Small intestine (tissue), 7 donors: ENCODE measurements around the gene JTB. TPM values are rescaled to one million over a fixed set of nuclear protein-coding genes. Genes with fewer than 3 reads are reported as not detected.
"Not testable (repeated sequence)": the region's sequence is repeated elsewhere in the genome, so short reads cannot be mapped to it uniquely, and the experiment has no call there.

ENCODE experiments used
- DNase-seq, 2 donors: peaks; one replicate each; pipeline versions ENCODE4 v3.0.0 to v3.0.0-alpha.2; 2013
- FAIRE-seq: peaks from 2 replicates; lab custom pipeline; 2012; peaks lifted over from hg19 to GRCh38; lab: Jason Lieb, UNC
- H3K27ac ChIP-seq, 3 donors: one replicate each; pipeline ENCODE4 v1.5.1; 2013; ENCODE audit warnings: low read length in 2 of 3, mild to moderate bottlenecking in 2 of 3, control low read depth in 1 of 3, inconsistent platforms in 1 of 3, low read depth in 1 of 3, moderate library complexity in 1 of 3
- H3K27me3 ChIP-seq, 3 donors: one replicate each; pipeline ENCODE4 v1.6.1; 2013; ENCODE audit warnings: low read length in 3 of 3, inconsistent platforms in 1 of 3; ENCODE audit not compliant: control insufficient read depth in 3 of 3, insufficient read depth in 3 of 3
- H3K36me3 ChIP-seq, 3 donors: one replicate each; pipeline ENCODE4 v1.6.1; 2013; ENCODE audit warnings: low read length in 3 of 3, inconsistent platforms in 1 of 3, low read depth in 1 of 3, mild to moderate bottlenecking in 1 of 3, moderate library complexity in 1 of 3; ENCODE audit not compliant: control insufficient read depth in 3 of 3, insufficient read depth in 2 of 3
- H3K4me1 ChIP-seq, 3 donors: one replicate each; pipeline ENCODE4 v1.6.1; 2013; ENCODE audit warnings: low read length in 2 of 3, inconsistent platforms in 1 of 3, low read depth in 1 of 3, mild to moderate bottlenecking in 1 of 3, moderate library complexity in 1 of 3; ENCODE audit not compliant: control insufficient read depth in 3 of 3, insufficient read depth in 2 of 3
- H3K4me3 ChIP-seq, 3 donors: one replicate each; pipeline ENCODE4 v1.5.1; 2013; ENCODE audit warnings: low read length in 3 of 3, control low read depth in 1 of 3, inconsistent platforms in 1 of 3, low read depth in 1 of 3, mild to moderate bottlenecking in 1 of 3, moderate library complexity in 1 of 3
- H3K9me3 ChIP-seq, 2 donors: one replicate each; pipeline ENCODE4 v1.6.1; 2013; ENCODE audit warnings: low read depth in 1 of 2, low read length in 1 of 2; ENCODE audit not compliant: control insufficient read depth in 2 of 2, insufficient read depth in 1 of 2
- WGBS, 3 donors: extraction: QIAGEN DNeasy Blood & Tissue Kit; methylation state at CpG; one replicate each; pipeline ENCODE4 v1.1.7; 2013; 5-methylcytosine and 5-hydroxymethylcytosine counted together
- polyA plus RNA-seq, 4 donors: library from polyadenylated mRNA; stranded (reverse) in 3 of 4; unstranded in 1 of 4; fragments of 200-250 nt in 3 of 4; fragments of 120-200 nt in 1 of 4; gene quantifications; one replicate each; pipeline versions ENCODE4 v1.2.1 to v1.2.3, GENCODE V29; 2013
- donor health status: healthy with polysubstance abuse.
- donor health status: control.
- donor health status: control.
- donor health status: Bipolar disorder and iron deficiency.
- donor health status: healthy.

Gene JTB
- polyA plus RNA-seq, 4 donors, result 139 to 307 (median 237) TPM

DNA sequence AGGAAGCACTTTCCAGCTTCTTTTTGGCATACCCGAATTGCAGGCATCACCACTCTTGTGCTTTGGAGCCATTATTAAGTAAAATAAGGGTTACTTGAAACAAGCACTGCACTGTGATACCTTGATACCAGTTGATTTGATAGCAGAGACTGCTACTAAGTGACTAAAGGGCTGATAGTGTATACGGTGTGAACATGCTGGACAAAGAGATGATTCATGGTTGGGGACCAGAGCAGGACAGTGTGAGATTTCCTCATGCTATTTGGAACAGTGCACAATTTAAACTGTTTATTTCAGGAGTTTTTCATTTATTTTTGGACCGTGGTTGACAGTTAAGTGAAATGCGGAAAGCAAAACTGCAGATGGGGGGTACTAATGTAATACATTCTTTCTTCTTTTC lies 22.9 kb upstream of the JTB start:
- H3K9me3 ChIP-seq, result no peaks in the 10 kb centered on the region
- peaks cover 0 to 2% (median 1%) of the 10 kb centered on the region in 3 donors for H3K36me3 ChIP-seq
- H3K4me3 ChIP-seq, result no peak overlapping the region
- FAIRE-seq (no peak), DNase-seq (no peak)
- no peaks in the 10 kb centered on the region for H3K27me3 ChIP-seq
- 77 to 81% (median 80%) methylated on average over 4 of the region's 4 CpGs for WGBS, 3 donors
- no peak overlapping the region for H3K27ac ChIP-seq
- no peaks in the 10 kb centered on the region for H3K4me1 ChIP-seq

DNA sequence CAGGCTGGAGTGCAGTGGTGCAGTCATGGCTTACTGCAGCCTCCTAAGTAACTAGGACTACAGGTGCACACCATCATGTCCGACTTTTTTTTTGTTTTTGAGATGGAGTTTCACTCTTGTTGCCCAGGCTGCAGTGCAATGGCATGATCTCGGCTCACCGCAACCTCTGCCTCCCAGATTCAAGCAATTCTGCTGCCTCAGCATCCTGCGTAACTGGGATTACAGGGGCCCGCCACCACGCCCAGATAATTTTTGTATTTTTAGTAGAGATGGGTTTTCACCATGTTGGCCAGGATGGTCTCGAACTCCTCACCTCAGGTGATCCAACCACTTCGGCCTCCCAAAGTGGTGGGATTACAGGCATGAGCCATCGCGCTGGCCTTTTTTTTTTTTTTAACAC lies 19.4 kb upstream of the JTB start:
- Histone ChIP-seq H3K36me3 (peaks cover 0 to 33% (median 11%) of the 10 kb centered on the region in 3 donors), H3K4me1 (peaks cover 0 to 11% (median 4%) of the 10 kb centered on the region in 3 donors)
- H3K27me3 ChIP-seq, H3K9me3 ChIP-seq, H3K27ac ChIP-seq, FAIRE-seq, DNase-seq, H3K4me3 ChIP-seq: not testable (repeated sequence)
- WGBS, 3 donors, result 94 to 96% (median 94%) methylated on average over 10 of the region's 10 CpGs

DNA sequence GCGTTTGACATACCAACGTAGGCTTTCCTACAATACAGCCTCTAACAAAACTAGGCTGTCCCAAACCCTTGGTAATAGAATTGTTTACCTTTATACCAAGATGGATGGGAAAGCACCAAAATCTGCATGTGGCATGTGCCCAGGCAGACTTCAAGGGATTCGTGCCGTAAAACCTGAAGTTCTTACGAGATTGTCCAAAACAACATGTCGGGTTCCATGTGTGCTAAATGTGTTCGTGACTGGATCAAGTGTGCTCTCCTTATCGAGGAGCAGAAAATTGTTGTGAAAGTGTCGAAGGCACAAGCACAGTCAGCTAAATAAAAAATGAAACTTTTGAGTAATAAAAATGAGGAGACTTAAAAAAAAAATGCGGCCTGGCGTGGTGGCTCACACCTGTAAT lies 18.2 kb upstream of the JTB start:
- Histone ChIP-seq H3K4me3 (no peak overlapping the region), H3K9me3 (no peaks in the 10 kb centered on the region), H3K4me1 (peaks cover 0 to 14% (median 4%) of the 10 kb centered on the region in 3 donors), H3K36me3 (peaks cover 0 to 33% (median 11%) of the 10 kb centered on the region in 3 donors), H3K27me3 (no peaks in the 10 kb centered on the region), H3K27ac (no peak overlapping the region)
- DNase-seq (no peak), FAIRE-seq (no peak)
- 93 to 98% (median 96%) methylated on average over 11 of the region's 11 CpGs for WGBS, 3 donors

DNA sequence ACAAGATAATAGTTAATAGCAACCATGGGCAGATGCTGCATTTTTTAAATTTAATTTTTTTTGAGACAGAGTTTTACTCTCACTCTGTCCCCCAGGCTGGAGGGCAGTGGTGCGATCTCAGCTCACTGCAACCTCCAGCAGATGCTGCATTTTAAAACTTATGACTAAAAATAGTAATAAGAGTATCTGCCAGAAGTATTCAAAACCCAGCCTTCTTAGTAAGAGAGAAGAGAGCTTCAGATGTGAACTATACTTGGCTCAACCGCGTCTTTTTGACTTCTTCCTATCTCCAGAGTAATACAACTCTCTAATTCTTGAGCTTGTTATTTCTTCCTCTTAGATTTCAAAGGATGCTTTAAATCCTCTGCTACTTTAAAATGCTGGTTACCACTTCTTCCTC lies 17.7 kb upstream of the JTB start:
- no peaks in the 10 kb centered on the region for H3K9me3 ChIP-seq
- FAIRE-seq (no peak), DNase-seq (no peak)
- H3K27me3 ChIP-seq, result no peaks in the 10 kb centered on the region
- H3K36me3 ChIP-seq, result peaks cover 0 to 33% (median 11%) of the 10 kb centered on the region in 3 donors
- H3K4me1 ChIP-seq, result peaks cover 0 to 14% (median 4%) of the 10 kb centered on the region in 3 donors
- no peak overlapping the region for H3K4me3 ChIP-seq
- no peak overlapping the region for H3K27ac ChIP-seq
- 86 to 98% (median 92%) methylated on average over 3 of the region's 3 CpGs for WGBS, 3 donors

DNA sequence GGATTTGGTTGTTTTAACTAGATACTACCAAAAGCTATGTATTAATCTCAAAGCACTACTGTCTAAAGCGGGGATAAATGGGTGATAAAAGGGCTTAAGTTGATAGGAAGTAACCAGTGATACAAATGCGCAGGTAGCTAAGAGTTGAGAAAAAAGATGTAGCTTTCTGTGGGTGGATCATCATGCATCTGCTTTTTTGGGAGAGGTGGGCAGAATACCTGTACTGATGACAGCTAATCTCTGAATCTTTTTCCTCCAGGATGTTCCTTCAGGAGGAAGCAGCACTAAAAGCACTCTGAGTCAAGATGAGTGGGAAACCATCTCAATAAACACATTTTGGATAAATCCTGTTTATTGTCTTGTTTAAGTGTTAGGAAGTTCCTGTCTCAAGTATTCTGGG lies 14.3 kb upstream of the JTB start:
- peak overlapping the region in 1 of 3 donors; percentile 82 for H3K4me3 ChIP-seq
- no peaks in the 10 kb centered on the region for H3K27me3 ChIP-seq
- peaks cover 0 to 14% (median 4%) of the 10 kb centered on the region in 3 donors for H3K4me1 ChIP-seq
- DNase-seq (no peak), FAIRE-seq (no peak)
- WGBS, 3 donors, result 65 to 73% (median 71%) methylated on average over 2 of the region's 2 CpGs
- H3K27ac ChIP-seq, result no peak overlapping the region
- H3K9me3 ChIP-seq, result no peaks in the 10 kb centered on the region
- peaks cover 0 to 33% (median 11%) of the 10 kb centered on the region in 3 donors for H3K36me3 ChIP-seq

DNA sequence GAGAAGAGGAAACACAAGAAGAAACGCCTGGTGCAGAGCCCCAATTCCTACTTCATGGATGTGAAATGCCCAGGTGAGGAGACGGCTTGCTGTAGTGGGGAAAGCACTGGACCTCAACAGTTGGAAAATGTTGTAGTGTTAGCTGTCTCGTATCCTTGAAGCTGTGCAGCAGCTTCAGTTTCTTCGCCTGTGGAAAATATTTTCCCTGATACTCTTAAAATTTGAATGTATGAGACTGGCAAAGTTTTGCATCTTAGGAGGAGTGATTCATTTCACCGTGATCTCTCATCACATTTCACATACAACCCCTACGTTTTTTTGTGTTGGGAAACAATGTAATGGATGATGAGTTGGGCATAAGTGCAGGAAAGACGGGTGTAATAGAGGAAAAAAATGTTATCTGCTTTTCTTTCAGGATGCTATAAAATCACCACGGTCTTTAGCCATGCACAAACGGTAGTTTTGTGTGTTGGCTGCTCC lies 13.7 kb upstream of the JTB start:
- H3K4me1 ChIP-seq, result peaks cover 0 to 17% (median 4%) of the 10 kb centered on the region in 3 donors
- DNase-seq, result no peak
- no peaks in the 10 kb centered on the region for H3K27me3 ChIP-seq
- H3K9me3 ChIP-seq, result no peaks in the 10 kb centered on the region
- FAIRE-seq, result no peak
- peaks cover 0 to 33% (median 11%) of the 10 kb centered on the region in 3 donors for H3K36me3 ChIP-seq
- peak overlapping the region; percentile 76 to 96 (median 84) for H3K27ac ChIP-seq
- WGBS, 3 donors, result 1 to 9% (median 1%) methylated on average over 9 of the region's 9 CpGs
- peak overlapping the region; percentile 81 to 86 (median 82) for H3K4me3 ChIP-seq

DNA sequence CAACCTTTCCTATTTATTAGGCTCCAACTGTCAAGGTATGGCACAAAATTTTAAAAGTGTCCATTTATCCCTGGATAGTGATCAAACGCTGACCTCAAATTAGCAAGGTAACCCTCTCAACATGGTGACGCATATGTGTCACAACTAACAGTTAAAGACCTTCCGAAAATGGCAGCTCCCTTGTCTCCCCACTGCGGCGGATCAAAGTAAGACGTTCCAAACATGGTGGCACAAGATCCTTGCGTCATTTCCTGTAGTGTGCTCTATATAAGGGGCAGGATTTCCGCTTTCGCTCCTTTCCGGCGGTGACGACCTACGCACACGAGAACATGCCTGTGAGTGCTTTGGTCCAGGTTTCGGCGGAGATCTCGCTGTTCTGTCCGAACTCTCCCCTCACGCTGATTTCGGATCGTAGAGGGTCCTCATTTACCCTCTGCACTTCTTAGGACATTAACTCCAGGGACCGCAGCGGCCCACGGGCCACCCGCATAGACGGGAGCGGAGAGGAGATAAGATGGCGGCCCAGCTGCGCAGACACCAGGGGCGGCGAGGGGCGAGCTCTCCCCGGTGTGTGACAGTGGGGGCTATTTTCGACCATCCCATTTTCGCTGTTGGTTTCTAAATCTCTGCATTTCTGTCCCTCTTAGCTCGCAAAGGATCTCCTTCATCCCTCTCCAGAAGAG lies 13.1 kb upstream of the JTB start, which contains the start of gene RPS27:
Gene RPS27, plus strand, starts transcription at position 295 of the 683 bp plus-strand sequence. Its CDS starts 35 bp downstream, at position 330.
- Histone ChIP-seq H3K4me3 (peak within 1 kb of the TSS; percentile 81 to 86 (median 82)), H3K27ac (peak within 1 kb of the TSS; percentile 76 to 96 (median 84)), H3K9me3 (no peaks in the 10 kb centered on the region), H3K36me3 (peaks cover 0 to 33% (median 11%) of the 10 kb centered on the region in 3 donors), H3K27me3 (no peaks in the 10 kb centered on the region), H3K4me1 (peaks cover 0 to 17% (median 4%) of the 10 kb centered on the region in 3 donors)
- WGBS, 3 donors, result 0% methylated on average over 36 of the region's 36 CpGs
- no peak for FAIRE-seq
- DNase-seq, result peak; percentile 97 to 100

DNA sequence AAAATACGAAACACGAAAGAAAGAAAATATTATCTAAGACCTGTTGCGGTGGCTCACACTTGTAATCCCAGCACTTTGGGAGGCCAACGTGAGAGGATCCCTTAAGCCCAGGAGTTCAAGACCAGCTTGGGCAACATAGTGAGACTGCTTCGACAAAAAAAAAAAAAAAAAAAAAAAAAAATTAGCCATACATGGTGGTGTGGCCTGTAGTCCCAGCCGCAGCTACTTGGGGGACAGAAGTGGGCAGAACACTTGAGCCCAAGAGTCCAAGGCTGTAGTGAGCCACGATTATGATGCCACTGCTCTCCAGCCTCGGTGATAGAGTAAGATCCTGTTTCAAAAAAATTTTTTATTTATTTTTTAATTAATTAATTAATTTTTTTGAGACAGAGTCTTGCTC lies 10.1 kb upstream of the JTB start:
- 85 to 93% (median 86%) methylated on average over 7 to 8 of the region's 8 CpGs for WGBS, 3 donors

More for the DNA sequence above, 10.1 kb upstream of the JTB start:
- no peak for FAIRE-seq
- Histone ChIP-seq H3K4me1 (peaks cover 0 to 21% (median 2%) of the 10 kb centered on the region in 3 donors), H3K4me3 (no peak overlapping the region), H3K36me3 (peaks cover 0 to 9% (median 0%) of the 10 kb centered on the region in 3 donors), H3K27me3 (no peaks in the 10 kb centered on the region), H3K9me3 (no peaks in the 10 kb centered on the region), H3K27ac (no peak overlapping the region)
- DNase-seq, result no peak
